Lower lobe of right lung (tissue), 2 donors: ENCODE data around the gene AVPR1B. TPM values are rescaled to one million over a fixed set of nuclear protein-coding genes. Genes with fewer than 3 reads are reported as not detected.

Experiments
- ATAC-seq, 2 donors: fragments of 200-7000 bp; cut with Tn5 transposase; one replicate each; pipeline ENCODE4 v1.9.1; 2020 to 2022; ENCODE audit warnings: mild to moderate bottlenecking in 2 of 2, moderate library complexity in 2 of 2
- DNase-seq: peaks from one replicate; pipeline ENCODE4 v3.0.0-alpha.2; 2020
- H3K27ac ChIP-seq: fragments of 200-600 bp; one replicate; pipeline ENCODE4 v1.8.0; 2022
- H3K27me3 ChIP-seq: fragments of 200-600 bp; one replicate; pipeline ENCODE4 v1.8.0; 2022; ENCODE audit warnings: low read depth
- H3K36me3 ChIP-seq: fragments of 200-600 bp; one replicate; pipeline ENCODE4 v1.8.0; 2022; ENCODE audit warnings: mild to moderate bottlenecking
- H3K4me1 ChIP-seq: fragments of 200-600 bp; one replicate; pipeline ENCODE4 v1.8.0; 2022
- H3K4me3 ChIP-seq: fragments of 200-600 bp; one replicate; pipeline ENCODE4 v1.8.0; 2022; ENCODE audit warnings: mild to moderate bottlenecking
- H3K9me3 ChIP-seq: fragments of 200-600 bp; one replicate; pipeline ENCODE4 v1.8.0; 2022
- intact Hi-C: fragments of 100-400 bp; cut with DNase I; formaldehyde crosslinking; loops from one replicate; pipeline ENCODE4 v1.11.0; 2022
- long read RNA-seq: library from polyadenylated mRNA; unstranded; transcript quantifications from one replicate; pipeline ENCODE4 v2.0.0, GENCODE V29; 2021
- total RNA-seq: library from RNA; stranded (reverse); fragmentation: NEBNext Ultra II Directional; extraction: Animal tissue kit (Norgen Biotek cat#: 25700); gene quantifications from one replicate; pipeline ENCODE4 v1.2.1, GENCODE V29; 2021
- TF ChIP-seq, protein P1 (sequence below): fragments of 200-600 bp; IDR thresholded peaks from one replicate; pipeline ENCODE4 v1.8.0; 2022; ENCODE audit warnings: antibody characterized with exemption, mild to moderate bottlenecking
- donor health status: DM: no; HTN: yes; CAD: no; lungs with severe emphysema.

The AVPR1B gene
- total RNA-seq, result not detected
- long read RNA-seq, result 0 reads

DNA sequence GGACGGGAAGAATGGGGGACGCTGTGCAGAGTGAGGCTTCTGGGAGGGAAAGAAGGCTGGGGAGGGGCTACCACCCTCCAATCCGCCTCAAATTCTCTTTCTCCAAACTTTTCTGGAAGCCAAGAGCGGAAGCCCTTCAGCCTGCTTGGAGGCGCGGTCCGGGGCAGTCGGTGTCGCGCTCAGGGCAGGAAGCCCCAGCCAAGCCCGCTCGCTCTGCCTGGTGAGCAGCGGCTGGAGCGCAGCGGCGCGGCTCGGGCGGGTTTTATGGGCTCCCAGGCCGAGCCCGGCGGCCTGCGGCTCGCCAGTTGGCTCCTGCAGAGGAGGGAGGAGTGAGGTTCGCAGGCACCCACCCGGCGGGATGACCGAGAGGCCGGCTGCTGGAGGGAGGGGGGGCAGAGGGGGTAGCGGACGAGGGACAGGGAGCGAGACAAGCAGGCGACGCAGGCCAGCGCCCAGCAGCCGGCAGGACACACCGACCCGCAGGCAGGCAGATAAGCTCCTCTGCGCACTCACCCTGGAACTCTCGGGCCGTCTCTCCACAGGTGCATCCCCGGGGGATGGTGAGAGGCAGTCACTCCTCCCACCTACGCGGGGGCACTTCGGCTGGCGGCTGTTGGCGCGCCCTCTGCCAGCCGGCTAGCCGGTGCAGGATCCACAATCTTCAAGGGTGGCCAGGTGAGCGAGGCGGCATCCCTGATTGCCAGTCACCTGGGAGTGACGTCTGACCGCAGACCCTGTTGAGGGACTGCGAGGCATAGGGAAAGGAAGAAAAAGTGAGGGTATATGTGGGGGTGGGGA, at the start of gene AVPR1B:
Gene AVPR1B, minus strand, starts transcription at position 238 of the 798 bp plus-strand sequence. CDS start 498 bp downstream, outside the sequence.
- H3K27me3 ChIP-seq, result peaks cover 22% of the 10 kb centered on the region
- peaks cover 11% of the 10 kb centered on the region for H3K4me1 ChIP-seq
- H3K27ac ChIP-seq, result no peak within 1 kb of the TSS
- peaks cover 6% of the 10 kb centered on the region for H3K9me3 ChIP-seq
- H3K36me3 ChIP-seq, result no peaks in the 10 kb centered on the region
- DNase-seq (no peak), ATAC-seq (peak; percentile 73 to 82)
- H3K4me3 ChIP-seq, result peak within 1 kb of the TSS; percentile 52
- TF ChIP-seq, protein P1, sequence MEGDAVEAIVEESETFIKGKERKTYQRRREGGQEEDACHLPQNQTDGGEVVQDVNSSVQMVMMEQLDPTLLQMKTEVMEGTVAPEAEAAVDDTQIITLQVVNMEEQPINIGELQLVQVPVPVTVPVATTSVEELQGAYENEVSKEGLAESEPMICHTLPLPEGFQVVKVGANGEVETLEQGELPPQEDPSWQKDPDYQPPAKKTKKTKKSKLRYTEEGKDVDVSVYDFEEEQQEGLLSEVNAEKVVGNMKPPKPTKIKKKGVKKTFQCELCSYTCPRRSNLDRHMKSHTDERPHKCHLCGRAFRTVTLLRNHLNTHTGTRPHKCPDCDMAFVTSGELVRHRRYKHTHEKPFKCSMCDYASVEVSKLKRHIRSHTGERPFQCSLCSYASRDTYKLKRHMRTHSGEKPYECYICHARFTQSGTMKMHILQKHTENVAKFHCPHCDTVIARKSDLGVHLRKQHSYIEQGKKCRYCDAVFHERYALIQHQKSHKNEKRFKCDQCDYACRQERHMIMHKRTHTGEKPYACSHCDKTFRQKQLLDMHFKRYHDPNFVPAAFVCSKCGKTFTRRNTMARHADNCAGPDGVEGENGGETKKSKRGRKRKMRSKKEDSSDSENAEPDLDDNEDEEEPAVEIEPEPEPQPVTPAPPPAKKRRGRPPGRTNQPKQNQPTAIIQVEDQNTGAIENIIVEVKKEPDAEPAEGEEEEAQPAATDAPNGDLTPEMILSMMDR, result peak; percentile 15
- intact Hi-C loops, result no loop called here

- Histone ChIP-seq H3K4me3 (no peak overlapping the region), H3K27me3 (no peaks in the 10 kb centered on the region), H3K9me3 (no peaks in the 10 kb centered on the region), H3K27ac (no peak overlapping the region), H3K4me1 (no peaks in the 10 kb centered on the region), H3K36me3 (no peaks in the 10 kb centered on the region)
- DNase-seq, result no peak
- intact Hi-C loops, result no loop called here
- ATAC-seq, result no peak
- TF ChIP-seq, protein P1, result no peak
Measured at GRCh38 chr1:206145771-206146290, 28.6 kb upstream of the AVPR1B start.

GRCh38 chr1:206144605-206145004, 27.4 kb upstream of the AVPR1B start:
- Histone ChIP-seq H3K27ac (no peak overlapping the region), H3K4me3 (no peak overlapping the region), H3K27me3 (no peaks in the 10 kb centered on the region), H3K4me1 (no peaks in the 10 kb centered on the region), H3K9me3 (no peaks in the 10 kb centered on the region), H3K36me3 (no peaks in the 10 kb centered on the region)
- ATAC-seq (no peak), DNase-seq (no peak)
- TF ChIP-seq, protein P1, result no peak
- intact Hi-C loops, result no loop called here

DNA sequence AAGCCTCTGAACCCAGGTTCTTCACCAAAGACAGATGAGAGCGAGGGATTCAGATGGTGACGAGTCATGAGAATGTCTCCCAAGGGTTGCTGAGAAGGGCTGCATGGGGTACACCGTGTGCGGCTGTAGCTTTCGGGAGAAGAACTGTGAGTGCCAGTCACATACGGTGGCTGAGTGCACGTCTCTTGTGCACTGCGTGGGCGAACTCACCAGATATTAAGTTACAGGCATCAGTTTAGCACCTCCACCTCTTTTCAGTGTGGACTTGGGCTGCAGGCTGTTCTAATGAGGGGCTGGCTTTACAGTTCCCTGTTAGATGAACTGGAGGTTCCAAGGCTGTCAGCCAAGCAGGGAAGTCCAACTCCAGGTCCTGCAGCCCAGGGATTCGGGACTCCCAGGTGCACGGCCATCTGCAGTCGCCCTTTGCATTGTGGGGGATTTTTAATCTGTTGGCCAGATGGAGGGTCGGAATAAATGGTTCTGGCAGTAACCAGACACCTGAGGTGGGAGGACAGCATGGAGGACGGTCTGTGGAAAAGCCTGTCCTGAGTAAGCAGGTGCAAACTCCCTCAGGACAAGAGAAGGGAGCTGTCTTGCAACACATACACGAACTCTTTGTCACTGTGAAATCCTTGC, 26.5 kb upstream of the AVPR1B start:
- TF ChIP-seq, protein P1, result no peak
- H3K27me3 ChIP-seq, result no peaks in the 10 kb centered on the region
- DNase-seq (no peak), ATAC-seq (no peak)
- H3K4me1 ChIP-seq, result no peaks in the 10 kb centered on the region
- no peak overlapping the region for H3K27ac ChIP-seq
- no peaks in the 10 kb centered on the region for H3K9me3 ChIP-seq
- intact Hi-C loops, result no loop called here
- no peaks in the 10 kb centered on the region for H3K36me3 ChIP-seq
- no peak overlapping the region for H3K4me3 ChIP-seq

DNA sequence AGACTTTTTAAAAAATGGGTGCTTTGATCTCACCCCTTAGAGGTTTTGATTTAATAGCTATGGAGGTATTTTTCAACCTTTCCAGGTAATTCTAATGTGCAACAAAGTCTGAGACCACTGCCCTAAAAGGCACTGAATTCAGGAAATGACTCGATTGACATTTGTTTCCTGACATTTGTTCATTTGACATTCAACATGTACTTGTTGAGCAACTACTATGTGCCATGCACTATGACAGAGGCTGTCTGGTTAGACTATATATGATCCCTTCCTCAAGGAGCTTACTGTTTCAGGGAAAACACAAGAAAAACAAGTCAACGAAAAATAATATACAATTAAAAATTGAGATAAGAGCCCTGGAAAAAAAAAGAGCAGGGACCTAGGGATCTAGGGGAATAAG, 25.6 kb upstream of the AVPR1B start:
- intact Hi-C loops, result no loop called here
- H3K4me3 ChIP-seq, result no peak overlapping the region

More for the DNA sequence above, 25.6 kb upstream of the AVPR1B start:
- H3K4me1 ChIP-seq, result no peaks in the 10 kb centered on the region
- H3K36me3 ChIP-seq, result no peaks in the 10 kb centered on the region
- DNase-seq, result no peak
- ATAC-seq, result no peak
- TF ChIP-seq, protein P1, result no peak
- H3K27me3 ChIP-seq, result no peaks in the 10 kb centered on the region
- no peaks in the 10 kb centered on the region for H3K9me3 ChIP-seq
- H3K27ac ChIP-seq, result no peak overlapping the region
